Astrocyte of the hippocampus (primary cell): ENCODE data around the gene FLNC.

Source experiments
- DNase-seq: peaks from one replicate; pipeline ENCODE4 v3.0.0; 2011; ENCODE audit warnings: low read depth, low spot score

FLNC gene

DNA sequence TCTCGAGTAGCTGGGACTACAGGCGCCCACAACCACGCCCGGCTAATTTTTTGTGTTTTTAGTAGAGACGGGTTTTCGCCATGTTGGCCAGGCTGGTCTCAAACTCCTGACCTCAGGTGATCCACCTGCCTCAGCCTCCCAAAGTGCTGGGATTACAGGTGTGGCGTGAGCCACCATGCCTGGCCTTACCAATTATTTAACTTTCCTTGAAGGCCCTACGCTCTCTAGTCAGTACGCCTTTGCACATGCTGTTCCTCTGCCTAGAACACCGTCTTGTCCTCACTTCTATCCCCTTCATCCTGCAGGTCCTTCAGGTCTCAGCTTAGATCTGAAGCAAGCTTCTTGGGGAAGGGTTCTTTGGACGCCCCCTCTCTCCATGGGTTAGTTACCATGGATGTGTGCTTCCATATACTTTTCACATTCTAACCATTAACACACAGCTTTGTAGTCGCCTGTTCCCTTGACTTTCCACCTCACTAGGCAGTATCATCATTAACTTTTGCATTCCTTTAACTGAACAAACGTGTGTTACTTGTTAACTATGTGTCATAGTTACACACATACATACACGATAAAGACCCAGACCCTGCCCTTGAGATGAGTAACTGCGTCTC, 31.9 kb downstream of the FLNC start:
- DNase-seq = no peak

DNA sequence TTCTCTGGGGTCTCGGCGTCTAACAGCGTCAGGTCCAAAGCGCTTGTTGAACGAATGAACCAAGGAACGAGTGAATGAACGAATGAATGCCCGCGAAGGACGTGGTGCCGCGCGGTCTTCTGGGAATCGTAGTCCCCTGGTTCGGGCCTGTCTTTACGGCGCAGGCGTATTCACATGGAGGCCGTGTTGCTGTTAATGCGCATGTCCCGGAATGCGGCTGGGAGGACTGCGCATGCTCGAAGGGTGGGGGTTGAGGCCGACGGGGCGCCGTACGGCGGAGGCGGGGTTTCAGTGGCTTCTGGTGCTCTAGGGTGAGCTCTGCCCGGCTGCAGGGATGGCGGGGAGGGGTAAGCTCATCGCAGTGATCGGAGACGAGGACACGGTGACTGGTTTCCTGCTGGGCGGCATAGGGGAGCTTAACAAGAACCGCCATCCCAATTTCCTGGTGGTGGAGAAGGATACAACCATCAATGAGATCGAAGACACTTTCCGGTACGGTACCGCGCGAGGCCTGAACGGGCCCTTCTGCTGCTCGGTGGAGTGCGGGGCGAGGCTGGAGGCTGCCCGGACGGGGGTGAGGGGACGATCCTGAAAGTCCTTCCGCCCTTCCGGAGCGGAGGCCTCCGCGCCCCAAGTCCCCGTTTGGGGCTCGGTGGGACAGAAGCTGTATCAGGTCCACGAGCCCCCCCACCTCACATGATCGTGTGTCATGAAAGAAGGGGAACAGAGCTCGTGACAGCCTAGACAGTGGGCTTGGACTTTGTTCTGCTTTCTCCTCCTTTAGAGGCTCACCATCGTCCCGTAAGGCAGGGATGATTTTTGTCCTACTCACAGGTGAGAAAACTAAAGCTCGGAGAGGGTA, 32.6 kb downstream of the FLNC start, which contains the start of gene ATP6V1F:
Gene ATP6V1F, plus strand, starts transcription at position 286 of the 862 bp plus-strand sequence. Its CDS starts 49 bp downstream, at position 335.
- peak; percentile 99 for DNase-seq

DNA sequence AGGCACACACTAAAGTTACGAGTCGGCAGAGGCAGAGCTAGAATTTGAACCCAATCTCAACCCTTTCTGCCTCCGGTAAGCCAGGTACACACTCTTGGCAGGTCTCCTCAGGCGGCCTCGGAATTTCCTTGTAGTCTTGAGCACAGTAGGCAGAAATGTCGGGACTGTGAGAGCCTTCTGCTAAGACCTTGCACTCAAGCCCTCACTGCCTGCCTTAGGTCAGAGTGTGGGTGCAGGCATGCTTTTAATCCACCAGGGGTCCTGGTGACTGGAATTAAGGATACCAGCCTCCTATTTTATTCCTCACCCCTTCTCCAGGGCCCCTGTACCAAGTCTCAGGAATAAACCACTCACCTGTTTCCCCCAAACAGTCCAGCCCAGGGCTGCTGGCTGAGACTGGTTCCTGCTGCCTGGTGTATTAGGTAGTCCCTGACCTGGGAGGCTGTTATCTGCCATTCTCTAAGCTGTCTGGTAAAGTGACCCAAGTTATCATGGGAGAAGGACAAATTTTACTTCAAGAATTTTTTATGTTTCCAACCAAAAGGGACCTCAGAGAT, 33.3 kb downstream of the FLNC start:
- peak; percentile 81 for DNase-seq

DNA sequence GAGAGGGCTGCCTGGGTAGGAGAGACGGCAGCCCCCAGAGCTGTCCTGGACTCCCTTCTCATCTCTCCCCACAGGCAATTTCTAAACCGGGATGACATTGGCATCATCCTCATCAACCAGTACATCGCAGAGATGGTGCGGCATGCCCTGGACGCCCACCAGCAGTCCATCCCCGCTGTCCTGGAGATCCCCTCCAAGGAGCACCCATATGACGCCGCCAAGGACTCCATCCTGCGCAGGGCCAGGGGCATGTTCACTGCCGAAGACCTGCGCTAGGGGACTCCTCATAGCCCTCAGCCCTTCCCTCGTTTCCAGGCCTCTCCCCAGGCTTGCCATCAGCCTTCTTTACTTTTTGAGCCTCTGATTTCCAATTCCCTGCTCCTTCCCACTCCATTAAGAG, 35.1 kb downstream of the FLNC start:
- DNase-seq = no peak

DNA sequence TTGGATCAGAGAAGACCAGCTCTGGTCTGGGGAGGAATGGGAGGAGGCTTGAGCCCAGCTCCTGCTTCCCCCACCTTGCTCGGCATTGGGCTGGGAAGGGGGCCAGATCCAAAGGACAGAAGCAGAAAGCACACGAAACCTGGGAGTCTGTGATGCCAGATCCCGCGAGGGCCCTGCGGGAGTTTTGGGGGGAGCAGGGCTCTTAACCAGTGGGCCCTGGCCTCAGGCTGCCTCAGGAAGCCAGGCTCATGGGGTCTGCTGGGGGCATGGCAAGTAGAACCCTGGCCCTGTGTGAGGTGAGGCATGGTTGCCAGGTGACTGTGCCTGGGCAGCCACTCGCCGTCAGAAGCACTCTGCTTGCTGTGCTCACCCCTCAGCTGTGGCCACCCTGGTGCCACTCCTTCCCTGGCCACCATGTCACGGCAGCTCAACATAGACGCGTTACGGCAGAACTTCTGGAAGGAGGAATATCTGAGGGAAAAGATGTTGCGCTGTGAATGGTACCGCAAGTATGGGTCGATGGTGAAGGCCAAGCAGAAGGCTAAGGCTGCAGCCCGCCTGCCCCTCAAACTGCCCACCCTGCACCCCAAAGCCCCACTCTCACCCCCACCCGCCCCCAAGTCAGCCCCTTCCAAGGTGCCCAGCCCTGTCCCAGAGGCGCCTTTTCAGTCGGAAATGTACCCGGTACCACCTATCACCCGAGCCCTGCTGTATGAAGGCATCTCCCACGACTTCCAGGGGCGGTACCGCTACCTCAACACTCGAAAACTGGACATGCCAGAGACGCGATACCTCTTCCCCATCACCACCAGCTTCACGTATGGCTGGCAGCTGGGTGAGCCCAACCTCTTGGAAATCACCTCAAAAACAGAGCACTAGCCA, 36.0 kb downstream of the FLNC start:
- no peak for DNase-seq

DNA sequence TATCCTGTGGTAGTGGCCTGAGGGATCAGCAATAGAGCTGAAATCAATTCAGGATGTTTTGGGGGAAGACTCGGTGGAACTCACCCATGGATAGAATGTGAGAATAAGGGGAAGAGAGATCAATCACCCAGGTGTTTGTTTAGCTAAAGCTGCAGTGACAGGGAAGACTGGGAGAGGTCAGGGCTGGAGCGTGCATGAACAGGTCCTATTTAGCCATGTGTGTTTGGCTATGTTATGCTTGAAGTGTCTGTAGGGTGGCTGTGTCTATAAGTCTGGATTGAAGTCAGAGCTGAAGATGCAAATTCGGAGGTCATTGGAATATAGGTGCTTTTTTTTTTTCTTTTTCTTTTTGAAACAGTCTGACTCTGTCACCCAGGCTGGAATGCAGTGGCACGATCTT, 37.0 kb downstream of the FLNC start:
- no peak for DNase-seq

DNA sequence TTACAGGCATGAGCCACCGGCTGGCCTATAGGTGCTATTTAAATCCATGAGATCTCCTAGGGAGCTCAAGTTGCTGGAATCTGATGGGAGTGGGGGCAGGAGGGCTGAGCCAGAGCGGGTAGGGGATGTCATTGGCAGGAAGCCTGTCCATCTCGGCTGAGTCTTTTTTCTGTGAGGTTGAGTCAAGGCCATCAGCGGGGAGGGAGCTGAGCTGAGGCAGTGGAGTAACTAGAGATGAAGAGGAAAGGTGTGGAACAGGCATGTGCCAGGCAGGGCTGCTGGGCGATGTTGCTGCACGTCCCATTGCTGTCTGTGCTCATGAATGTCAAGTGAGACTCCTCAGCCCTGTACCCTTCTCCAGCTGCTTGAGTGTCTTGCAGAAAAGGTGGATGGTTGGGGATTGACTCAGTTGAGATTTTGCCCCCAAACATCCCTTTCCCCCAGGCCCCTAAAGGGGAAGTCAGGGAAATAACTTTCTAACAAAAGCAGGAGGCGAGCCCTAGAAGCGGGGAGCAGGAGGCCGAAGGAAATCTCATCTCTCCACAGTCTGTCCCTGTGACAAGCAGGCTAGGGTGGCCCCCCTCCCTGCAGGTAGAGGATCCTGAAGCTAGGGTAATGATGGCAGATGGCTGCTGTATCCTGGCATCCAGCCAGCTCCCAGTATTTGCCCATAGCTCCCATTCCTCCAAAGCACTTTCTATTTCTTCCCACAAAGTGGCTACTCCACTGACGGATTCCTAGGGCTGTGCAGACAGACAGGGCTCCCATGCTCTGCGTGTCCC, 37.8 kb downstream of the FLNC start:
- DNase-seq = peak; percentile 53

DNA sequence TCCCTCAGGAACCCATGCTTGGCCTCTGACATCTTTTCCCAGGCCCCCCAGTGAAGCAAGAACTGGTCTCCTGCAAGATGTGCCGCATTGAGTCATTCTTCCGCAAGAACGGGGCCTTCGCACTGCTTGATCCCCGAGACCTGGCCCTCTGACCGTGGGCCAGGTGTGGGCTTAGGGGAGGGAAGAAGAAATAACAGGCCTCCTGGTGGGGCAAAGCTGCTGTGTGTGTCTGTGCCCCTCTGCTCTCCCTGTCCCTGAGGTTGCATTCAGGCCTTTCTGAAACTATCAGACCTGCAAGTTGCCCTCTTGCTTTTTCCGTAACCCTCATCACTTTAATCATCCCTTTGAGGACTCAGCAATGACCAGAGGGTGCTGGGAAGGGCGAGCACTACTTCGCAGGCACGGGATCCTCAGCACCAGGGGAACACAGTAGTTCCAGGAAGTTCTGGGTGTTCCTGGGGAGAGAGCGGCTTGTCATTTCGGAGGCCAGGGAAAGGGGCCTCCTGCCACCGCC, 38.5 kb downstream of the FLNC start:
- no peak for DNase-seq

DNA sequence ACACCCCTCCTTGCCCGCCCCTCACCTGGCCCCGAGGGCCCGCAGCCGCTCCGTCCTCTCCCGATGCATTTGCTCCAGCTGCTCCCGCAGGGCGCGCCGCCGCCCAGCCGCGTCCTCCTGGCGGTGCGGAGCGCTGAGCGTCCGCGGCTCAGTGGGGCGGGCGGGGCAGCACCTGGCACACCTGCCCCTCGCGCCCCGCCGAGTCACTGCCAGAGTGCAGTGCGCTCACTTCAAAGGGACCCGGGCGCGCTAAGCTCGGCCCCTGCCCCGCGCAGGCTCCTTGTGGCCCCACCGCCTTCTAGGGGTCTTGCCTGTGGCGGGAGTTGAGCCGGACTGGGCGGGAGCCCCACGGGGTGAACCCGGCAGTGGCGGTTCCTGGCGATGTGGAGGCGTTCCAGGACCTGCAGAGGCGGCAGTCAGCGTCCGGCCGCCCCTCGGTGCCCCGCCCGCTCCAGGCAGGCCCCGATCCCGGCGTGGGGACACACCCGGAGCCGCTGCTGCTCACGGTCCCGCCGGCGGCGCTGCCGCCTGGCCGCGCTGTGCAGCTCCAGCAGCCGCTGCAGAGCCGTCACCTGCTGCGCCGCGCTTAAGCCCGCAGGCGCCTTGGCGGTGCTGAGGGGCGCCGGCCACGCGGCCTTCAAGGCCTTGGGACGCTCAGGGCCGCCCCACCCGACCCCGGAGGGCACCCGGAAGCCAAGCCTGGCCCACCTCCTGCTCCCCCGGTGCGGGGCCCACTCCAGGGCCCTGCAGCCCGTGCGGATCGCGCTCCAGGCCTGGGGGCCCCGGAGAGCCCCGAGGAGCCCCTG, 39.1 kb downstream of the FLNC start:
- peak; percentile 72 for DNase-seq

DNA sequence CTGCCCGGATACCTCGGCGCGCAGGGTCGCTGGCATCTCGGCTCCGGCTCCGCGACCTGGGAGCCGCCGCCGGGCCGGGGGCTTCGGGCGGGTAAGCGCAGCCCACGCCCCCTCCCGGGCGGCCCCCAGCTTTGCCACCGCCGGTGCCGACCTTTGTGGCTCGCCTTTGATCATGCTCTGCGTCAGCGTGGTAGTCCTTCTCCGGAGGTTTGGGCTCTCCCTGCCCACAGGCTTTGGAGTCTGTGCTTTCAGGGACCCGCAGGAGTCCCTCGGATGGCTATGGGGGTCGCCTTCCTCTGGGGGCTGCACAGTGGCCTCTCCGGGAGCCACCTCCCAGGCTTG, 39.7 kb downstream of the FLNC start:
- no peak for DNase-seq

DNA sequence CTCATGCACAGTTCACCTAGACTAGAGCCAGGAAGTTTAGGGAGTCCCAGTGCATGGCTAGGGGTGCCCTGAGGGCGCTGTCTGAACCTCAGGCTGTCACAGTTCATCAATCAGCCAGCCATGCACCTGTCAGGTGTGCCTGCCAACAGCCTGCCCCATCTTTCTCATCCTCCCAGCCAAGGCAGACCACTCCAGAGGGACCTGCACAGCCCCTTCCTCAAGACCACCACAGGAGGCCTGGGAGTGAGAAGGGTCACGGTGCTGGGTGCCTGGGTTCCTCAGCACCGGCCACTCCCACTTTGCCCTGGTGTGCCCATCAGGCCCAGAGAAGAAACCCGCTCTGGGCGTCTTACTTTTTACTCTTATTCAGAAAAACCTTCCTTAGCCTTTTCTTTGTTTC, 40.8 kb downstream of the FLNC start:
- no peak for DNase-seq

DNA sequence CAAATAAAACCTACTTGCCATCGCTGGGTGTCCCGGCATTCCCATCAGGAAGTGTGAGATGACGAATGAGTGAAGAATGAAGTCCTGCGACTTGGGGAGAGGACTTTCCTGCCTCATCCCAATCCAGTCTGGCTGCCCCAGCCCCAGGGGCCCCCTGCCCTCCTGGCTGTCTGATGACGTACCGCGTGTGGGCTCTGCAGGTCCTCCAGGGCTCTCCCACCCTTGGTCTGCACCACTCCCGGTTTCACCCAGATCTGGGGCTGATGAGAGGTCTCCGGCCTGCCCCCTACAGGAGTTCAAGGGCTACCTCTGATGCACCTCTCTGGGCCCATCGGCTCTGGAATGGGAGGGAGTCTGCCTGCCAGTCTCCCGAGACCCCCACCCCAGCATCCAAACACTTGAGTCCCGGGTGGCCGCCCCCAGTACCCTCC, 42.2 kb downstream of the FLNC start:
- DNase-seq = no peak

DNA sequence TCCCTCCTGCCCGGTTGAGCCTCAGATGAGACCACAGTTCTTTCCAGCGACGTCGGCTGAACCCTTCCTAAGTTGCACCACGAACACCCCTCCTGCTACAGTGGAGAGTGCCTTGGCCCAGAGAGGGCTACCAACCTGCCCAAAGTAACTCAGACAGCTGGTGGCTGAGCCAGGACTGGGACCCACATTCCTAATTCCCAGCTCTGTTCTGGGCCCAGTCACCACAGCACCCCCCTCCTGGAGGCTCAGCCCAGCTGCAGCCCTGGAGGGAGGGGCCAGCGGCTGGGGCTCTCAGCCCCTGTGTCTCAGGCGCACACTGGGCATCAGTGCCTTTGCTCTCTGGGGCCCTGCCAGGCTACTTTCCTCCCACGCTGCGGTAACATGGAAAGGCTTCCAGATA, 43.0 kb downstream of the FLNC start:
- no peak for DNase-seq

DNA sequence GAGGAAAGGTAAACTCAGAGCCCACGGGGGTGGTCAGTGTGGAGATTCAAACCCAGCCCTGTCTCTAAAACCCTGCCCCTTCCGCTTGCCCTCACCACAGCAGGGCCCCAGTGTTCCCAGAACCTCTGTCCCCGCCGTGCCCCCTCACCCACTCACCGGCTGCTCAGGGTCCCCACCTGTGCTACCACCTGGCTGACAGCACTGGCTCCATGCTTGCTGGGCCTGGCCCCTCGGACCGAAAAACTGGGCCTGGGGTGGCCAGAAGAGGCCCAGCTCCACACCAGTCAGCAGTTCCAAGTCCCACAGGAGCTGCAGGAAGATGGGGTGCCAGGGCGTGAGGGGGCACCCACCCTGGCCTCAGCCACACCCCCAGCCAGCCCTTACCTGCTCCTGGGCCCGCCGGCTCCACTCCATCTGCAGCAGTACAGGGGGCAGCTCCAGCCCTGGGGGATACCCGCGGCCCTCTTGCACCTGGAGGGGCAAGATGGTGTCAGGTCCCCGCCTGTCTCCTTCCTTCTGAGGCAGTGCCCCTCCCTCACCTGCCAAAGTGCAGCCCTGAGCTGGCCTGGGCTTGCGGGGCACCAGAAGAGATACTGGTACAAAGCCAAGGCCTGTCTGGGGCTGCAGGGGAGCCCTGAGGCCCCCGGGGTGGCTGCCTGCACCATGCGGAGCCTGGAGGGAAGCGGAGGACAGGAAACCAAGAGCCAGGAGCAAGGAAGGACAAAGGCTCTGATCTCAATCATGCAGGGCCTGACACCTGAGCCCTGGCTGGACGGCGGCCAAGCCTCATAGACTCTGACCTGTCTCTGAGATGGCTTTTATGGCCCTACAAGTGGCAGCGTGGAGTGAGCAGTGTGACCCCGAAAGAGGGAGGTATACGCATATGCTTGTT, 44.2 kb downstream of the FLNC start:
- DNase-seq = no peak

DNA sequence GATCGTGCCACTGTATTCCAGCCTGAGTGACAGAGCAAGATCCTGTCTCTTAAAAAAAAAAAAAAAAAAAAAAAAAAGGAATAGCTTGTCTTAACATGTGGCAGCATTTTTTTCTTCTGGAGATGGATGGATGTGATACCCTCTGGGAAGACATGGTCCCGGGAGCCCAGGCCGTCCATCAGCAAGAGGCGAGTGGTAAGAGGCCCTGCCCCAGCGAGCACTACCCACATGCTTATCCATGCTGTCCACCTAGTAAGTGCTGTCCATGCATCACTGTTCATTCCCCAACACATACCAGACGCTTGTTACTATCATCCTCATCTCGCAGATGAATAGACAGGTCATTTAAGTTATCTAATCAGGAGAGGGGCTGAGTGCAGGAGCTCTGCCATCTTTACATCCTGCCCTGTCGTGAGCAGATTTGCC, 45.3 kb downstream of the FLNC start:
- DNase-seq = no peak

DNA sequence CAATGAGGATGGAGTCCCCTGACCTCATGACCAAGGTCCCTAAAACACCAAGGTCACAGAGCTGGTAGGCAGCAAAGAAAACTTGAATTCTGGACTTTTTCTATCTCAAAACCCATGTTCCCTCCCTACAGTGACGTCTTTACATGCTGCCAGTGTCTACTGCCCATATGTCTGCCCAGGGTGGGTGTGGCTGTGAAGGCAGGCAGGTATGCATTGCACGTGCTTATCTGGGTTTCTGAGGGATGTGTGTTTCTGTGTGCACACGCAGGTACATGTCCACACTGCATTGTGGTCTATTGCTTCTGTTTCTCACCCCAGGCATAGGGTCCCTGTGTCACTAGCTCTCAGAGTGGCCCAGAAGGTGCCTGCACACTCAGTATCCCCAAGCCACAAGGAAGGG, 45.9 kb downstream of the FLNC start:
- no peak for DNase-seq

DNA sequence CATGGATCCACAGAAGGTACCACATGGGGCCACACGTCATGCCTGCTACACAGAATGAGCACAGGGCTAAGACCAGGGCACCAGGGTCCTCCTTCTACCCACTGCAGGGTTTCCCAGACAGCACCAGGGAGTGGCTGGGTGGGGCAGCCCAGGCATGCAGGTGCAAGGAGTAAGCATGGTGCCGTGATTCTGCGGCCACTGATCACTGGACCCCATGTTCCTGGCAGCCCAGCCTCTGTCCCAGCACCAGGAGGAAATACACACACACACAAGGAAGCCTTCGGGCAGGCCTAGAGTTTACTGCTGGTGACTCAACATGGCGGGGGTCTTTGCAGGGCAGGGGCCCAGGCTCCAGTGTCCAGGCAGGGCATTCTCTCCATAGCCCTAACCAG, 46.4 kb downstream of the FLNC start:
- DNase-seq = no peak

DNA sequence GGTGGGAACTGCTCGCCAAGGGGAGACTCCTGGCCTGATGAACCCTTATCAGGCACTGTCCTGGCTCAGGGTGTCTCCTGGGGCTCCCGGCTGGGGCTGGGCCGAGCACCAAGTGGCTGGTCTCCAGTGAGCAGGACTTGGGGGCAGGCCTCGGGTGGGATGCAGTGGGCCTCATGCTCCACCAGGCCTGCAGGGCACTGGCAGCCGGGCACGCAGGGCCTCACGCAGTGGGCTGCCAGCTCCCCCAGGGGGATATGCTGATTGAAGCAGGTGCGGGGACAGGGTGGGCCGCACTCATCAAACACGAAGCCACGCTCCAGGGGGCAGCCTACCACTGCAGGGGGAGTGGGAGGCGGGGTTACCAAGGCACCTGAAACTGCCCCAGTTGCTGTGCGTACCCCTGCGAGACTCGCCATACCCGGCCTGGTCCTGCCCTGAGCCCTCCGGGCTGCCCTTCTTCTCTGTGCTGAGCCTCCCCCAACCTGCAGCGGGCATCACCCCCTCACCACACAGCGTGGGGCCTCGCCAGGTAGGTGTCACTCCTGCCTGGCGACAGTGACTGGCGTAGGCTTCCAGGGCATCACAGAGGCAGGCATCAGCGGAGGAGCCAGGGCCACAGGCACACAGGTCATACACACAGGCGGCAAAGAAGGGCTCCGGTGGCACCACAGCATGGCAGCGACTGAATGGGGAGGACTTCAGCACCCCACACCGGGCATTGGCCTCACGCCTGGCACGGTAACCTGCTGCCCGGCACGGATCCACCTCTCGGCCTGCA, 47.0 kb downstream of the FLNC start:
- no peak for DNase-seq
